ENCODE data around the gene GSTP1. TPM values are rescaled to one million over a fixed set of nuclear protein-coding genes. Genes with fewer than 3 reads are reported as not detected.

Gene GSTP1
- polyA plus RNA-seq, 1 of the 3 experiments (the other 2 are of a cell fraction) = 745 TPM

DNA sequence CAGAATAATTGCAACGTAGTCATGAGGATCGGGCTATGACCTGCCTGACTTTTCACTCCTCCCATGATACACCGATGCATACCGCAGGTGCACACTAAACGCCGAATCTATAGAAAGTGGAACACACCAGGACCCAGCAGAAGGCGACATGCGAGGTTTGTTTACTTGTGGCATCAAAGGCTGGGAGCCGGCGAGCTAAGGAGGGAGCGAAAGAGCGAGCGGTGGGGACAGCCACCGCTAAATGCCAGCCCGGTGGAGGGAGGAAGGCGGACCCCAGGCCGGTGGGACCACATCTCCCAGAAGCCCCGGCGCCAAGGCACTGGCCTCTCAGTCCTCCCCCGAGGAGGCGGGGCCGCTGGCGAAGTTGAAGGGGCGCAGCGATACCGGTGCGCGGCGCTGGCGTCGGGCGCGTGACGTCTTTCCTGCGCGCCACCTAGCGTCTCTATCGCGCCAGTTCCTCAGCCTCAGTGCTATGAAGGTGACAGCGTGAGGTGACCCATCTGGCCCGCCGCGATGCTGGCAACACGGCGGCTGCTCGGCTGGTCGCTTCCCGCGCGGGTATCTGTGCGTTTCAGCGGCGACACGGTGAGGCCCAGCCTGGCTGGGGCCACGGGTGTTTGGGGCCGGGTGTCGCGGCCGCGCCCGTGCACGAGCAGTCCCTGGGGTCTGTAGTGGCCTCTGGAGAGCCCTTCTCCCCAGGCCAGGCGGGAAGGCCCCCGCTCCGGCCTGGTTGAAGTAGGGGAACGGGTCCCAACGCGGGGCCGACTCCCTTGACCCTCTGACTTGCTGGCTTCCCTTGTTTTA lies 23.1 kb downstream of the GSTP1 start, which contains the start of gene NDUFV1 (continued):
- TF ChIP-seq, protein P1, sequence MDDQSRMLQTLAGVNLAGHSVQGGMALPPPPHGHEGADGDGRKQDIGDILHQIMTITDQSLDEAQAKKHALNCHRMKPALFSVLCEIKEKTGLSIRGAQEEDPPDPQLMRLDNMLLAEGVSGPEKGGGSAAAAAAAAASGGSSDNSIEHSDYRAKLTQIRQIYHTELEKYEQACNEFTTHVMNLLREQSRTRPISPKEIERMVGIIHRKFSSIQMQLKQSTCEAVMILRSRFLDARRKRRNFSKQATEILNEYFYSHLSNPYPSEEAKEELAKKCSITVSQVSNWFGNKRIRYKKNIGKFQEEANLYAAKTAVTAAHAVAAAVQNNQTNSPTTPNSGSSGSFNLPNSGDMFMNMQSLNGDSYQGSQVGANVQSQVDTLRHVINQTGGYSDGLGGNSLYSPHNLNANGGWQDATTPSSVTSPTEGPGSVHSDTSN (IDR thresholded peaks at IDR 0.05) = no peak
- TF ChIP-seq MXI1 (IDR thresholded peaks at IDR 0.05; ENCODE audit: low read depth, low read length) (peak; percentile 88), YY1 (IDR thresholded peaks at IDR 0.05; ENCODE audit: low read depth) (no peak)

DNA sequence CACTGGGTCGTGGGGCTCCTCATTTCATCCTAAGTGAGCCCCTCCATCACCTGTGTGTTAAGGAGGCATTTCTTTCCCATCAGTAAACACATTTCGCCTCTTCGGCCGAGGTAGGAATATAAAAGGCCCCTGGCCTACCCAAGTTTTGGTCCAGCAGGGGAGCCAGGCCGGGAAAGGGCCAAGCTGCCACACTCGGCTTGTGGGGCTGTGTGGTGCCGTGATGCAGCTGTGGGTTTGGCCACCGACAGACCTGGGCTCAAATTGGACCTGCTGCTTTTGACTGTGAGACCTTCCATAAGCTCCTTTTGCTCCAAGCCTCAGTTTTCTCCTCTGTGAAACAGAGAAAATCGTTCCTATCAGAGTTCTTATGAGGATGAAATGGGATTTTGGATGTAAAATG lies 23.9 kb downstream of the GSTP1 start:
- TF ChIP-seq, protein P2, sequence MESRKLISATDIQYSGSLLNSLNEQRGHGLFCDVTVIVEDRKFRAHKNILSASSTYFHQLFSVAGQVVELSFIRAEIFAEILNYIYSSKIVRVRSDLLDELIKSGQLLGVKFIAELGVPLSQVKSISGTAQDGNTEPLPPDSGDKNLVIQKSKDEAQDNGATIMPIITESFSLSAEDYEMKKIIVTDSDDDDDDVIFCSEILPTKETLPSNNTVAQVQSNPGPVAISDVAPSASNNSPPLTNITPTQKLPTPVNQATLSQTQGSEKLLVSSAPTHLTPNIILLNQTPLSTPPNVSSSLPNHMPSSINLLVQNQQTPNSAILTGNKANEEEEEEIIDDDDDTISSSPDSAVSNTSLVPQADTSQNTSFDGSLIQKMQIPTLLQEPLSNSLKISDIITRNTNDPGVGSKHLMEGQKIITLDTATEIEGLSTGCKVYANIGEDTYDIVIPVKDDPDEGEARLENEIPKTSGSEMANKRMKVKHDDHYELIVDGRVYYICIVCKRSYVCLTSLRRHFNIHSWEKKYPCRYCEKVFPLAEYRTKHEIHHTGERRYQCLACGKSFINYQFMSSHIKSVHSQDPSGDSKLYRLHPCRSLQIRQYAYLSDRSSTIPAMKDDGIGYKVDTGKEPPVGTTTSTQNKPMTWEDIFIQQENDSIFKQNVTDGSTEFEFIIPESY (IDR thresholded peaks at IDR 0.05; ENCODE audit: borderline replicate concordance, low read depth) = no peak
- TF ChIP-seq GATA2 (CRISPR knock-in tag; IDR thresholded peaks at IDR 0.05) = no peak
- TF ChIP-seq MEF2A (IDR thresholded peaks at IDR 0.05; ENCODE audit: borderline replicate concordance, low read depth) = no peak
- TF ChIP-seq CHD2 (IDR thresholded peaks at IDR 0.05; ENCODE audit: low read length, partially characterized antibody) = no peak
- TF ChIP-seq GABPA (IDR thresholded peaks at IDR 0.05; ENCODE audit: low read depth) = no peak
- TF ChIP-seq SIN3A (IDR thresholded peaks at IDR 0.05; ENCODE audit: borderline replicate concordance, low read depth, low read length) = no peak
- TF ChIP-seq MXI1 (IDR thresholded peaks at IDR 0.05; ENCODE audit: low read depth, low read length) = no peak
- no peak for TF ChIP-seq RCOR1 (IDR thresholded peaks at IDR 0.05; ENCODE audit: low read length)
- TF ChIP-seq EP300 (IDR thresholded peaks at IDR 0.05; ENCODE audit: borderline replicate concordance in 1 of 2, low read depth in 1 of 2, low read length in 1 of 2) = no peak
- peak overlapping the region; percentile 86 for H3K9ac ChIP-seq
- H3F3A ChIP-seq (replicated peaks; ENCODE audit: insufficient read depth) = no peaks in the 10 kb centered on the region
- H3K27ac ChIP-seq (ENCODE audit: low read depth in 2 of 2, low read length in 1 of 2) = no peak overlapping the region; a peak in 1 of 4 replicates
- CTCF ChIA-PET = interaction anchor here (0.7 to 1.9 kb wide), 7 partner anchors 10 to 35 kb away, joined by 3 to 5 read pairs (median 3); partner anchors contain the start of gene NUDT8
- H3K79me2 ChIP-seq (ENCODE audit: insufficient read depth) = peaks cover 17% of the 10 kb centered on the region
- H3K4me3 ChIP-seq (ENCODE audit: low read depth in 2 of 2, low read length in 1 of 2) = peak overlapping the region; percentile 96 to 98
- H3K4me1 ChIP-seq (ENCODE audit: control insufficient read depth in 1 of 2, insufficient read depth in 2 of 2, low read depth in 1 of 2, low read length in 1 of 2) = peaks cover 7 to 13% of the 10 kb centered on the region in 2 experiments; a peak in 3 of 4 replicates
- POLR2A ChIA-PET = interaction anchor here (1.4 kb wide), 1 partner anchor 23 kb away, joined by 3 read pairs; no protein-coding TSS in a partner anchor
- no peak for DNase-seq
- 14% methylated on average over 4 of the region's 9 CpGs for WGBS (ENCODE audit: low lambda C conversion rate)
- peak overlapping the region; percentile 80; the same call in 1 of the 2 replicates for H2AFZ ChIP-seq (ENCODE audit: low read depth)
- no peaks in the 10 kb centered on the region for H3K9me2 ChIP-seq
- peaks cover 5 to 37% of the 10 kb centered on the region in 2 experiments for H3K36me3 ChIP-seq (replicated peaks in 1 of 2; ENCODE audit: control insufficient read depth in 1 of 2, insufficient read depth in 2 of 2, low read length in 1 of 2)
- H3K4me2 ChIP-seq = peak overlapping the region; percentile 92
- no peaks in the 10 kb centered on the region for H3K27me3 ChIP-seq (ENCODE audit: insufficient read depth)
- no peaks in the 10 kb centered on the region for H4K20me1 ChIP-seq (ENCODE audit: insufficient read depth)
- H3K9me3 ChIP-seq = no peaks in the 10 kb centered on the region
